RPMI8226 (cell line): ENCODE data around the gene PXT1.
"Not testable (repeated sequence)": the region's sequence is repeated elsewhere in the genome, so short reads cannot be mapped to it uniquely, and the experiment has no call there.

Experiments used
- DNase-seq: peaks from one replicate; pipeline ENCODE4 v3.0.0-alpha.2; 2015

The PXT1 gene

DNA sequence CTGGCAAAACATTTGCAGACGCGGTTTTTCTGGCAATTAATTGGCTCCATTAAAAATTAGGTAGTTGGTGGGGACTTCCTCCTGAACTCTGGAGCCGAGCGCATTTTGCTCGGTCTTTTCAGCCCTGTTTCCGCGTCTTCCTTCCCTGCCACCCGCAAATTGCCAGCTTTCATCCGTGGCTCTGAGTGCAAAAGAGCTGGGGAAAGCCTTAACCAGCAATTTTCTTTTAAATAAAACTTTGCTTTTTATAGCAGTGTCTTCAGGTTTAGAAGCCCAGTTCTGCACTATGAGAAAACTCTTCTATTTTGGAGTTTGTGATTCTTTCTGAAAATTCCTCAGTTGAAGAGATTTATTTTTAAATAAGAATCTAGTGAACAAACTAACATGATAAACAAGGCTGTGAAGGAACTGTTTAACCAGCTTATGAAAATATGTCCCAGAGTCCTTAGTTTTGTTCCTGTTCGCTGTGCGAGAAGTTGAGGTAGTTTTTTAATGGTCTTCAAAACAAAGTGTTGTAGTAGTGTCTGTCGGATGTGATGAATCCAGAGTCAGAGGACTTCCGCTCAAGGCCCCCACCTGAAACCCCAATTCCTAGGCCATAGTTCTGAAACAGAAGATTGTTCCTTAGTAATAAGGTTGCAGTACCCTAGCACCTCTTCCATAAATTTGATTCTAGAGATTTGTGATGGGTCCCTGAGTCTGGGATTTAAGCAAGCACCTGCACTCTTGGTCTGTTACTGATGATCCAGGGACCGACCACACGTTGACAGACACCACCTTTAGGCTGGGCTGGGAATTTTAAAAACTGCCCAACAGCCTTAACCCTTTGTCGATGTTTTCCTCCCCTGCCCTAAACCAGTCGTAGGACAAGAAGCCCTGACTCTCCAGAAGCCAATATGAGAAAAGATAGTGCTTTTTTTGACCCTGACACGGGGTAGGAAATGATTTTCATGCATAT is 1.1 kb upstream of the PXT1 start:
- DNase-seq, result peak; percentile 66

DNA sequence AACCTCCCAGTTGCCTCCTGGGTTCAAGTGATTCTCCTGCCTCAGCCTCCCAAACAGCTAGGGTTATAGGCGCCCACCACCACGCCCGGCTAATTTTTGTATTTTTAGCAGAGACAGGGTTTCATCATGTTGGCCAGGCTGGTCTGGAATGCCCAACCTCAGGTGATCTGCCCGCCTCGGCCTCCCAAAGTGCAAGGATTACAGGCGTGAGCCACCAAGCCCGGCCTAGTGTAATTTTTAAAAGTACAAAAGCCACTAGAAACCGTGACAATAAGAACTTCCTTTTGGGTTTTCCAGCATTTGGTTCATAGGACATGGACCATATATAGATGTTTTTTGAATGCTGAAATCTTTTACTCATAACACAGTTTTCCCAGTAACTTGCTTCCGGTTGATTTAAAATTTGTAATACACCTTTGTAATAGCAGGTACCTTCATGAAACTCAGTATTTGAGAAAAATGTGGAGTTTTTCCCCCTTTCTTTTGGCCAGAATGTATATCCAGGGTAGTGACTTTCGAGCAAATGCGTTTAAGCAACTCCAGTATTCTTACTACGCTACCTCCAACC is 467 bp downstream of the PXT1 start:
- peak; percentile 4 for DNase-seq

DNA sequence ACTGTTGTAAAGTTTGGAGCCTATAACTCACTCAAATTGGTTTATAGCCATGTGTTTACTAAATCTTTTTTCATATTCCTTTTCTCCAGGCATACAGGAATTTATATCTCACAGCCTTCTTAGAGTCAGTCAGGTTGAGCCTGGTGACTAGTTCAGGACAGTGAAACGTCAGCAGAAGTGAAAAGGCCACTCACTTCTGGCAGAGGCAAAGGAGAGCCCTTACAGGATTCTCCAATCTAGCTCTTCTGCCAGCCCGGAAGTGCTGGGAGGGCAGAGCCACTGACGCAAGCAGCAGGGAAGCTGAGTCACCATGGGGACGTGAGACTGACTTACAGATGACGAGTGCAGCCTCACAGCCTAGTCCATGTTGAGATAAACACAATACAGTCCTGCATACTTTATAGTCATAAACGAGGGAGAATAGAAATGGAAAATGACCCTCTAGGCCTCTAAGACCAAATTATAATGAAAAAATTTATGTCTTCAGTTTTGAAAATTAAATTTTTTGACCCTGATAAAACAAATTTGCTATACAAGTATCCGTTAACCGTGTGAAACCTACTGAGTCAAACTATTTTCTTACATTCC is 1.3 kb downstream of the PXT1 start:
- DNase-seq, result peak; percentile 98

DNA sequence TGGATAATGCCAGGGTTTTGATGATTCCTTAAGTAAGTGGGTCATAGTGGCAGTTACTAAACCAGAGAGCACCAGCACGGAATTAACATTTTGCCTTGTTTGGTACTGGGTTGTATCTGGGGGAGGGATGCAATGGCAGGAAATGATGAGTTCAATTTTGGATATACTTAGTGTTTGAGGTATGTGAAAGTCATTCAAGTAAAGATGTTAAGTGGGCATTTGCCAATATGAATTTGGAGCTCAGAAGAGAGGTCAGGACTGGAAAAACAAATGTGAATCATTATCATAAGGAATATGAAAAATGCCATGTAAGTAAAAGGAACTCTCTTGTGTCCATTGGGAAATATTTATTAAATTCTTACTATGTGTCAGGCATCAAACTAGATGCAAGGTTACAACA is 6.2 kb downstream of the PXT1 start:
- no peak for DNase-seq

DNA sequence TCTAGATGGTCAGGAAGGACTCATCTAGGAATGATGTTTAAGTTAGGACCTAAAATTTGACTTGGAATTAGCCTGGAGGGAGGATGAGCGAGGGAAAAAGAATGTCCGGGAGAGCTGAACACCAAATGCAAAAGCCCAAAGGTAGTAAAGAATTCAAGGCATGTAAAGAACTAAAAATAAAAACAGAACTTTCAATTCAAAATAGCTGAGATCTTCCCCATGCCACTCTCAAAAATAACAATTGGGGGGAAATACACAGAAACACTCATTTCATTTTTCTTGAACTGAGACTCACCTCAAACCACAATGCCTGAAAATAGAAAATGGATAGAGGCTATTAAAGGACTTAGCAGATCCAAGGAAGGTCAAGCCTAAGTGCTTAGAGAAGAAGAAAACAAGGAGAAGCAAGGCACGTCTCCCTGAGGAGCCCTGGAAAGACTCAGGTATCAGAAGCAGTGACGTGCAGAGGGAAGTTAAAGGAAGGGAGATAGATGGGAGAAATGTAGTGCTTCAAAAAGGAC is 10.4 kb downstream of the PXT1 start:
- DNase-seq, result no peak

DNA sequence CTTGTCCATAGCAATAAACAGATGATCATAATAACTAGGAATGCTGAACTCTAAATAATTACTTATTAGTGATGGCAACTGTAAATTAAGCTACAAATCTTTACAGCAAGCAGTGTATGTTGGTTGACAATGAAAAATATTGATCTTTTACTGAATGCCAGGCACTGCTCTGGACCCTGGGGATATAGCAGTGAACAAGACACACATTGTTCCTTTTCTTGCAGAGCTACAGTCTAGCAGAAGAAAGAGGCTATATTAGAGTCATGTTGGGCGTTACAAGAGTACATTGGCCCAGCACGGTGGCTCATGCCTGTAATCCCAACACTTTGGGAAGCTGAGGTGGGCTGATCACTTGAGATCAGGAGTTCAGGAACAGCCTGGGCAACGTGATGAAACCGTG is 11.5 kb downstream of the PXT1 start:
- DNase-seq, result no peak

DNA sequence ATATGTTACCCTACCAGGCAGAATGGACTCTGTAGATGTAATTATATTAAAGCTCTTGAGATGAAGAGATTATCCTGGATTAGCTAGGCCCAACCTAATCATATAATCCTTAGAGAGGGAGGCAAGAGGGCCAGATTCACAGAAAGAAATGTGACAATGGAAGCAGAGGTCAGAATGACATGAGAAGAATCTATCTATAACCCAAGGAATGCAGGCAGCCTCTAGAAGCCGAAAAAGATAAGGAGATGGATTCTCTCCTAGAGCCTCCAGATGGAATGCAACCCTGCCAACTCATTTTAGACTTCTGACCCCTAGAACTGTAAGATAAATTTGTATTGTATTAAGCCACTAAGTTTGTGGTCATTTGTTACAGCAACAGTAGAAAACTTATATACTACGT is 12.3 kb downstream of the PXT1 start:
- no peak for DNase-seq

DNA sequence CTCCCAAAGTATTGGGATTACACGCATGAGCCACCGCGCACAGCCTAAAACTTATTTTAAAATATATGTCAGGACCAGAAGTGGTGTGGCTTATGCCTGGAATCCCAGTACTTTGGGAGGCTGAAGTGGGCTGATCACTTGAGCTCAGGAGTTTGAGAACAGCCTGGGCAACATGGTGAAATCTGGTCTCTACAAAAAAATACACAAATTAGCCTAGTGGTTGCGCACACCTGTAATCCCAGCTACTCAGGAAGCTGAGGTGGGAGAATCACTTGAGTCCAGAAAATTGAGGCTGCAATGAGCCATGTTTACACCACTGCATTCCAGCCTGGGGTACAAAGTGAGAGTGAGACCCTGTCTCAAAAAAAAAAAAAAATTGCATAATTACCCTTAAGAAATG is 13.7 kb downstream of the PXT1 start:
- DNase-seq, result peak; percentile 9

DNA sequence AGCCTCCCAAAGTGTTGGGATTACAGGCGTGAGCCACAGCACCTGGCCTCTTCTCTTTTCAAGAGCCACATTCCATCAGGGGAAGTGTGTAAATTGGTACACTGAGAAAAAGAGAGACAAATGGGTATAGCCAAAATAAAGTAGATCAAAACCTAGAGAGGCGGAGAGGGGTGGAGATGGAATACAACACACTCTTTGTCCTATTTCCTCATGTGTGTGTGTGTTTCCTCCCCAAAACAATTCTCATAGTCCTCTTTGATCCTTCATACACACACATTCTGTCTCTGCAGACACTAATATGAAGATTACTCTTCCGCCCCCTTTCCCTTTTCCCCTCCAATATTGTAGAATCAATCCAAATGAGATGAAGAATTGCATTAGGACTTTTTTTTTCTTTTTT is 16.0 kb downstream of the PXT1 start:
- no peak for DNase-seq

DNA sequence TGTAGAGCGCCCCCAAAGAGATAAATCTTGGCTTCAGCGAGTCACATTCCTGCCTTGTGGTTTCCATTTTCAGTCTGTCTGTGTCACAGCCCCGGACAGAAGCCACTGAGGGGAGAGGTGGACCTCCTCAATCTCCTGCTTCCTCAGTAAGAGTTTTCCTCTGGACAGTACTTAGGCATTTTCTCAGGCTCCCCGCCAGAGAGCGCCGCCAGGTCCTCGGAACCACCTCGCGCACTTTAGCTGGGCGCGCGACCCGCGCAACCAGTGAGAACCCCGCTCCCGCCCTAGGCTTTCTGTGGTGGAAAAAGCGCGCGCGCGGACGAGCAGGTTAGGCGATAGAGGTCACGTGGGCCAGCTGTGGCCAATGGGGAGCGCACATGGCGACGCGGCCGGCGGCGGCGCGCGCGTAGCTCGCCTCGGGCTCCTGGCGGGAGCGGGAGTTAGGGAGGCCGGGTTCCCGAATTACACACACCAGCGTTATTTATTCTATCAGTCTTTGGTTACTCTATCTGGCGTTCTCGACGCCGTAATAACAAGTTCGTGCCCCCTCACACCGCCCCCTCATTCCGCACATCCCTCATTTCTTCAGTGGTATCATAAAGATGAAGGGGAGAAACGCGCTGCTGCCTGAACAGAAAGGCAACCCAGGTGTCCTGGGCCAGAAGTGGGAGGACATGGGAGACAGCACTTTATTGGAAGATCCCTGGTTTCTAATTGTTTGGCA is 19.4 kb downstream of the PXT1 start:
- DNase-seq, result peak; percentile 99

DNA sequence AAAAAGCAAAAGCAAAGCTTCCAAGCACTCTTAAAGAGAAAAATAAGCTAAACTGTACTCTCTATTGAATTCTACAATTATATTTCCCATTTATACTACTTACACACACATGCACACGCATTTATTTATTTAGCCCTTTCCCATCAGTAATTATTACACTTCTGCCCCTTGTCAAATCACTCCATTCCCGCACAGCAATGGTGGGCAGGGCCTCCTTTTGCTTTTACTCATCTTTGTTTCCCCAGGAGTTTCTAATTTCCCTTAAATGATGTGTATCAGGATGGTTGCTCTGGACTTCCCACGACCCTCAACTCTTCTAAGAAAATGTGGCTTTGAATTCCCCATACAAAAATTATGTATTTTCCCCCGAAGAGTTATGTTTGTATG is 19.9 kb downstream of the PXT1 start:
- DNase-seq, result no peak

DNA sequence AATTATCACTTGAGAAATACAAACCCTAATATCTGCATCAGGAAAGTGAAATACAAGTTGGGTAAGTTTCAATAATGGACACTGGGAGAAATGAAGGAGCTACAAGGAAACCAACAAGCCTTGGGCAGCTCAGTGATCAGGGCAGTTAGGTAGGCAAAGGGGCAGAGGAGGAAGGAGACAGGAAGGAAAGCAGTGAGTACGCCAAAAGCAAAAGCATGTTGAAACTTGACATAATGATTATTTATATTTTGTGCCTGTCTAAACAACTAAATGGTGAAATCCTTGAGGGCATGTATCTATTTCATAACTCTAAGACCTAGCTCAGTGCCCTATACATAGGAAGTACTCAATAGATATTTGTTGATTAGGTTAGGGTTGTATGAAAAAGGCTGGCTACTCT is 23.3 kb downstream of the PXT1 start:
- DNase-seq, result no peak

DNA sequence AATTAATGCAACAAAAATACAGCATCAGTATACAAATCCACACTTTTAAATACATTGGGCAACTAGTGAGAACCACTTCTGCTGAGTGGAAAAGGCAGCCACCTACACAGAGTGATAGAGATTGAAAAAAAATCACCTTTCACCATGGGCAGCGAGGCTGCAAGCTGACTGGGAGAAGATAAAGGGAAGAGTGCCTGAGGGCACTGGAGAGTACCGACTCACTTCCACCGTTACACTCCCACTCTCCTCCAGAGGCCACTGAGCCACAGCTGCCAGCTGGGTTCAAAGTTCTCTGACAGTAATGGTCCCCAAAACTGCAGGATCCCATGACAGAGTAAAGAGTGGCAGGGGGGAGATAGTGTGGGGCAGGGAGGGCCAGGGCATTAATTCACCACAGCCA is 24.1 kb downstream of the PXT1 start:
- DNase-seq, result no peak

DNA sequence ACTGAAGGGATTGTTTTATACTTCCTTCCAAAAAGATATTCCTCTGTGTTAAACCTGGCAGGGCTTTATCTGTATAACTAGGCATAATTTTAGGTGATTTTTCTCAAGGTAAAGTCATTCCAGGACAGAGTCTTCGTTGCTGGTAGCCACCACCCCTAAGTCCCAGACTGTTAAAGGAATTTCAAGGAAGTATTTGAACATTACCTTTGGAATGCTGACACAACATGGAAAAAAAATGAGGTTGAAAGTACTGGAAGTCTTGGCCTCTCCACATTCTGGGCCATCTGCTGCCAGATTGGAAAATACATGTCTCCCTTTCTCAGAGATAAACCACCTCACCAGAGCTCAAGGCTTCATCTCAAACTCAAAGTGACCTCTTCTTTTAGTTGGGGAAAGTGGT is 28.2 kb downstream of the PXT1 start:
- DNase-seq, result no peak

DNA sequence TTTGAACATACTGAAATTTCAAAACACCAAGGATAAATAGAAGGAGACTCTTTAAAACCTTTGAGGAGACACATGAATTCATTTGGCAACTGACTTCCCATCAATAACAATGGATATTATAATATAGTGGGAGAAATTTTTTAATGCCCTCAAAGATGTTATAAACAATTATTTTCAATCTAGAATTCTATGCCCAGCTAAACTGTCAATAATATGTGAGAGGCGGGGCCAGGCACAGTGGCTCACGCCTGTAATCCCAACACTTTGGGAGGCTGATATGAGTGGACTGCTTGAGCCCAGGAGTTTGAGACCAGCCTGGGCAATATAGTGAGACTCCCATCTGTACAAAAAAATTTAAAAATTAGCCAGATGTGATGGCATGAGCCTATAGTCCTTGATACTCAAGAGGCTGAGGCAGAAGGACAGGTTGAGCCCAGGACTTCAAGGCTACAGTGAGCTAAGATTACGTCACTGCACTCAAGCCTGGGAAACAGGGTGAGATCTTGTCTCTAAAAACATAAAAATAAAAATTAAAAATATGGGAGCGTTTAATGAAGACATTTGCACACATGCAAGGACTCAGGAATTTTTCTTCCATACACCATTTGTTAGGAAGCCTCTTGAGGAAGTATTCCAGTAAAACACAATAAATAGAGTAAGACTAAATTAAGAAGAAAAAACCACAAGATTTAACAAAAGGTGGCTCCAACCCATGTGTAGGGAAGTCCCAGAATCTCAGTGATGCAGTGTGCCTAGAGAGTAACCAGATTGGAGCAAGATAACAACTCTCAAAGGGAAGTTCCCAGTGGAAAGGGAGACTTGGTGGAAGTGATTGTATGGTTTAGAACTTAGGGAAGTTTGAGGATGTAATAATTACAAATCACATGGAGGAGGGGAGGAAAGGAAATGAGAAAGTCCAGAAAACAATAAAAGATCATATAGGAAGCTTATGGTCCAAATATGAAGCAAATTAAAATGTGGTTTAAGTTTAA is 28.9 kb downstream of the PXT1 start:
- DNase-seq, result no peak

DNA sequence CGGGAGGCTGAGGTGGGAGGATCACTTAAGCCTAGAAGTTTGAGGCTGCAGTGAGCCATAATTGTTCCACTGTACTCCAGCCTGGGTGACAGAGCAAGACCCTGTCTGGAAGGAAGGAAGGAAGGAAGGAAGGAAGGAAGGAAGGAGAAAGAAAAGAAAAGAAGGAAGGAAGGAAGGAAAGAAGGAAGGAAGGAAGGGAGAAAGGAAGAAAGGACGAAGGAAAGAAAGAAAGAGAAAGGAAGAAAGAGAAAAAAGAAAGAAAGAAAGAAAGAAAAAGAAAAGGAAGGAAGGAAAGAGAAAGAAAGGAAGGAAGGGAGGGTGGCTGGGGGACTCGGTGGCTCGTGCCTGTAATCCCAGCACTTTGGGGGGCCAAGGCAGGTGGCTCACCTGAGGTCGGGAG is 32.9 kb downstream of the PXT1 start:
- DNase-seq, result not testable (repeated sequence)

DNA sequence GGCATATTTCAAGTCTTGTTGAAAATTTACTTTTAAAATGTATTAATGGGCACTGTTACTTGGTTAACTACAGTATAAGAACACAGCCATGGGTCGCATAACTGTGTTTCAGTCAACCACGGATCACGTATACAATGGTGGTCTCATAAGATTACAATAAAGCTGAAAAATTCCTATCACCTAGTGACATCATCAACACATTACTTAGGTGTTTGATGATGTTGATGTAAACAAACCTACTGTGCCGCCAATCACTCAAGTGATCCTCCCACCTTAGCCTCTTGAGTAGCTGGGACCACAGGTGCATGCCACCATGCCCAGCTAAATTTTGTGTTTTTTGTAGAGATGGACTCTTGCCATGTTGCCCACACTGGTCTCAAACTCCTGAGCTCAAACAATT is 38.5 kb downstream of the PXT1 start:
- no peak for DNase-seq

DNA sequence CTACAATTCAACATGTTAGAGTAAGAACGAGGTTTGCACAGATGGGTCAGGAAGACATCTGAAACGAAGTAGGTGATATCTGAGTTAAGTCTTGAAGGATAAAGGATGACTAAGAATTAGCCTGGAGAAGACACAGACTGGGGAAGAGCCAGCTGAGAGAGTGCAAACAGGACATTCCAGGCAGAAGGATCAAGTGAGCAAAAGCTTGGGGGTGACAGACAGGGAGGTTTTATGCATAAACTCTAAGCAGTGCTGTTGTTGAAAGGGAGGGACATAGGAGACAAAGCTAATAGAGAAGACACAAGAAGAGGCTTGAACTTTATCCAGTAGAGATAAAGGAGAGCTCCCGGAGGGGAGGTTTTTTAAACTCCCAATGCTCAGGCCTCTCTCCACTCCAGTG is 40.2 kb downstream of the PXT1 start:
- no peak for DNase-seq

DNA sequence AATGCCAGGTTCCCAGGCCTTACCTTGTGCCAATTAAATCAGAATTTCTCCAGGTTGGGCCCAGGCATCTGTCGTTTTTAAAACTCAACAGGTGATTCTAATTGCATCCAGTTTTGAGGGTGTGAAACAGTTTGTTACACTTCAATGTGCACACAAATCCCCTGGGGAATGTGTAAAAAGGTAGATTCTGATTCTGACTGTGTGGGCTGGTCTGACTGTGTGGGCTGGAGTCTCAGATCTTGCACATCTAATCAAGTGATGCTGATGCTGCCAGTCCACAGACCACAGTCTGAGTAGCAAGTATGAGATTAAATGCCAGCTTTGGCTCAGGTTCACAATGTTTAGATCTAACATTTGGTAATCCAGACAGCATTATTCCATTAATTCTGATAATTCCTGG is 42.7 kb downstream of the PXT1 start:
- DNase-seq, result no peak

DNA sequence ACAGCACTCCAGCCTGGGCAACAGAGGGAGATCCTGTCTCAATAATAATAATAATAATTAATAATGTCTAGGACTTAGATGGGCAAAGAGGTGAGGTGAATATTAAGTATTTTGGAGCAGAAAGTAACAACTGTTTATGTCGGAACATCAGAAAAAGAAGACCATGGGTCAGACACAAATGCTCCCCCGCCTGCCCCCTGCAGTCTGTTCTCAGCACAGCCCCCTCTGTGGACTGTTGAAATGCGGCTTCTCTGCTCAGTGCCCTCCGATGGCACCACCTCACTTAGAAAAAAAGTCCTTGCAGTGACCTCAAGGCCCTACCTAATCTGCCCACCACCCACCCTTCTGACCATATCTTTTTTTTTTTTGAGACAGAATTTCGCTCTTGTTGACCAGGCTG is 50.0 kb downstream of the PXT1 start:
- DNase-seq, result no peak

DNA sequence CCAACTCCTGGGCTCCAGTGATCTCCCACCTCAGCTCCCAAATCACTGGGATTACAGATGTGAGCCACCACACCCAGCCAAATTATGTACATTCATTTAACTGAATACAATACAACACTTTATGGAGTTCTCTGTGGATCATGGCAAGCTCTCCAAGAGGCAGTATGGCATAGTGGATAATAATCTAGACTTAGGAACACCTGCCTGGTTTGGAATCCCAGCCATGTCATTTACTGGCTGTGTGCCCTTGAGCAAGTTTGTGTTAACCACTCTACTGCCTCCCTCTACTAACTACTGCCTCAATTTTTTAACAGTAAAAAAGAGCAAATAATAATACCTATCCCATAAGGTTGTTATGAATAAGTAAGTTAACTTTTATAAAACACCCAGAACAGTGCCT is 53.3 kb downstream of the PXT1 start:
- no peak for DNase-seq
